SIG-M5 (cell line): ENCODE results near the gene ZNF791.
"Not testable (repeated sequence)": the region's sequence is repeated elsewhere in the genome, so short reads cannot be mapped to it uniquely, and the experiment has no call there.

Experiments
- DNase-seq: peaks from one replicate; lab custom pipeline; 2025; lab: John Stamatoyannopoulos, UW

Gene ZNF791

DNA sequence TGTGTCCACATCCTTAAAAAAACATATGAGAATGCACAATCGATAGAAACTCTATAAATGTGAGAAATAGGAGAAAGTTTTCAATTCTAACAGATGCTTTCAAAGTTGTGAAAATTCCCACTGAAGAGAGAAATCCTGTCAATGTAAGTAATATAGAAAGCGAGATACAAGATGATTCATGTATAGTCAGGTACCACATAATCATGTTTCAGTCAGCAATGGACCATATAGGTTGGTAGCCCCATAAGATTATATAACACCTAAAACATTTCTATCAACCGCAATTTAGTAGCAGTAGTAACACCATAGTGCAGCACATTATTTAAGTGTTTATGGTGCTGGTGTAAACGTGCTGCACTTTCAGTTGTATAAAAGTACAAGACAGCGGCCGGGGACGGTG is 18.5 kb downstream of the ZNF791 start:
- DNase-seq = no peak

DNA sequence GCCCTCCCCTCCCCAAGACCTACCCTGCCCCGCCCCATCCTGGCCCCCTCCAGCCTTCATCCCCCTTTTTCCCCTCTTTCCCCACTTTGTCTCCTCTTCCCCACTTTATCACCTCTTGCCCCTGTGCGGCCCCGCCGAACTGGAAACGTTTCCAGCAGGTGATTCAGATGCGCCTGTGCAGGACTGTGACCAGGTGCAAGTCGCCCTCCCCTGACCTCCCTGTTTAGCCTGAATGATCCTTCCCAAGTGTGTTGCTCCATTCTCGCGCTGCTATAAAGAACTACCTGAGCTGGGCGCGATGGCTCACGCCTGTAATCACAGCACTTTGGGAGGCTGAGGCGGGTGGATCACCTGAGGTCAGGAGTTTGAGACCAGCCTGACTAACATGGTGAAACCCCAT is 25.9 kb downstream of the ZNF791 start:
- no peak for DNase-seq

DNA sequence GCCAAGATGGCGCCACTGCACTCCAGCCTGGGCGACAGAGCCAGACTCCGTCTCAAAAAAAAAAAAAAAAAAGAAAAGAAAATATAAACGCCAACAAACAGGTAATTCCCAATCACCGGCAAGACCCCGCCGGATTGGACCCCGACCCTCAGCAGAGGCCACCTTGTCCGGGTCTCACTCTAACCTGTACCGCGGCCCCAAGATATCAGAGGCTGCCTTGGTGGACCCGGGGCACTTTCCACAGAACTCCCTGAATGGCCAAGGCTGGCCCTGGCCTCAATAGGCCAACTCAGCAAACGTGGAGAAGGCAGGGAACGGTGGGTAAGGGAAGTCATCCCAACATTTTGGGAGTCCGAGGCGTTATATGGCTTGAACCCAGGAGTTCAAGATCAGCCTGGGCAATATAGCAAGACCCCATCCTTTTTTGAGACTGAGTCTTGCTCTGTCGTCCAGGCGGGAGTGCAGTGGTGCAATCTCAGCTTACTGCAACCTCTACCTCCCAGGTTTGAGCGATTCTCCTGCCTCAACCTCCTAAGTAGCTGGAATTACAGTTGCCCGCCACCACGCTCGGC is 28.0 kb downstream of the ZNF791 start:
- no peak for DNase-seq

DNA sequence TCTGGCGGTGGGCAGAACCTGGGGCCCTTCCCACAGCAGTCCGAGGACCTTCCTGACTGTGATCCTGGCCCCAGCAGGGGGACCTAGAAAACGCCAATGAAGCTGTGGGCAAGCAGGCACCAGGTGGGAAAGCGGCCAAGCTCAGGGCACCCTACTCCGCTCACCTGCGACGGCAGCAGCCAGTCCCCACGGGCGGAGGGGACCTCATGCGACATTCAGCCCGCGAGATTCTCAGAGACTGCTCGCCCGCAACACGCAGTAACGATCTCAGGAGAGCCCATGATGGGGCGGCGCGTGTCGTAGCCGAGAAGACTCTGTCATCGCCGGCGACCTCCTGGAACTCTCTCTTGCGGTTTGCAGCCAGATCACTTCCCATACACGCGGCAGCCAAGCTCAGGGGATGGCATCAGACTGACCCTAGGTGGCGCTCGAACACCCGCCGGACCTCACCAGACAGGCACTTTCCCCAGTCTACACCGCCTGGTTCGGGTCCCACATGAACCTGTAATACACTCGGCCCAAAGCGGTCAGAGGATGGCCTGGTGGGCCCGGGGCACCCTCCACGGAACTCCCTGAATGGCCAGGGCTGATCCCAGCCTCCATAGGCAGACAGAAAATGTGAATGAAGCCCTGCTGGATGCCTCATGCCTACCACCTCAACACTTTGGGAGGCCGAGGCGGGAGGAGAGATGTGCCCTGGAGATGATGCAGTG is 29.3 kb downstream of the ZNF791 start:
- no peak for DNase-seq

DNA sequence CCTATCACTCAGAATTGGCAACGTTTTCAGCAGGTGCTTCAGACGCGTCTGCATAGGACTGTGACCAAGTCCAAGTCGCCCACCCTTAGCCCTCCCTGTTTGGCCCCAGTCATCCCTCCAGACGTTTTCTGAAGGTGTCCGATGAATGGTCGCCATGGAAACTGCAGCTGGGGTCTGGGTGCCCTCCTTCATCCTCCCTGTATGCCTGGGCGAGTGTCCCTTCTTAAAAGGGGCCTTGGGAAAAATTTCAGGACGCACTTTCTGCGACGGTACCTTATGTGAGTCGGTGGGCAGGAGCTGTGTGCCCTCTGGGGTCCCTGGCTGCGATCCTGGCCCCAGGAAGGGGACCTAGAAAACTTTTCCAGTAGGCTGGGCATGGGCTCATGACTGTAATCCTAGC is 30.7 kb downstream of the ZNF791 start:
- no peak for DNase-seq

DNA sequence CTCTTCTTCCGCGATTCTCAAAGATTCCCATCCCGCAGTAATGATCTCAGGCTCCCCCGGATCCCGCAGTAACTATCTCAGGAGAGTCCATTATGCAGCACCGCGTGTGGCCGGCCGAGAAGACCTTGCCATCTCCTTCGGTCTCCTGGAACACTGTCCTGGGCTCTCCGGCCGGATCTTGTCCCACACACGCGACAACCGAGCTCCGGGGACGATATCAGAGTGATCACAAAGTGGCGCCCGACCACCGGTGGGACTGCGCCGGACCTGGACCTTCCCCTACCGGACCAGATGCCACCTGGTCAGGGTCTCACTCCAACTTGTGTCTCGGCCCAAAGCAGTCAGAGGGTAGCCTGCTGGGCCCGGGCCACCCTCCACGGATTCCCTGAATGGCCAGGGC is 31.8 kb downstream of the ZNF791 start:
- DNase-seq = no peak

DNA sequence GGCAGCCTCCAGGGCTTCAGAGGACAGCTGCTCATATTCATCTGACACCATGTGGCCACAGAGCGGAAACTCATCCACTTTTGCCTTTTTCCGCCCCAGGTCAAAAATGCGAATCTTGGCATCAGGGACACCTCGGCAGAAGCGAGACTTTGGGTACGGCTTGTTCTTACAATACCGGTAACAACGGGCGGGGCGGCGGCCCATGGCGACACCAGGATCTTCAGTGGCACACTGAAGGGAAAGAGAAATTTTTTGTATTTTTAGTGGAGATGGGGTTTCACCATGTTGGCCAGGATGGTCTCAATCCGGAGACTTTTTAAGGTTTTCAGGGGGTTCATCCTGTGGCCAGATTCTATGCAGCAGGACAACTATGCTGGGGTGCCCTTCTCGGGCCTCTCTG is 33.0 kb downstream of the ZNF791 start:
- DNase-seq = not testable (repeated sequence)

DNA sequence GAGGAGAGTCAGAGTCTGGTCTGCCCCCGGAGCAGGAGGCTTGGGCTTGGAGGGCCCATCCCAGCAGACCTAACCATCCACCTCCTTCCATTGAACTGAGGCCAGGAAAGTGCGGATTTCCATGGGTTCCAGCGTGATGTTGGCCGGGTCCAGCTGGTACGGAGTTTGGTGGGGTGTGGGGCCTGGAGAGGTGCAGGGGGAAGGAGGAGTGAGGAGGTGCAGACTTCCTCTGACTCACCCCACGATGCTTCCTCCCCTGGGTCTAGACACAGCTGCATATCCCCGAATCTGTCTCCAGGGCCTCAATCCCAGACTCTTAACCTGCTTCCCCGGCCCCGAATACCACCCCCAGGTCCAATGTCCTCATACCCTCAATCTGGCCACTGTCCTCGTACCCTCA is 35.8 kb downstream of the ZNF791 start:
- DNase-seq = no peak

DNA sequence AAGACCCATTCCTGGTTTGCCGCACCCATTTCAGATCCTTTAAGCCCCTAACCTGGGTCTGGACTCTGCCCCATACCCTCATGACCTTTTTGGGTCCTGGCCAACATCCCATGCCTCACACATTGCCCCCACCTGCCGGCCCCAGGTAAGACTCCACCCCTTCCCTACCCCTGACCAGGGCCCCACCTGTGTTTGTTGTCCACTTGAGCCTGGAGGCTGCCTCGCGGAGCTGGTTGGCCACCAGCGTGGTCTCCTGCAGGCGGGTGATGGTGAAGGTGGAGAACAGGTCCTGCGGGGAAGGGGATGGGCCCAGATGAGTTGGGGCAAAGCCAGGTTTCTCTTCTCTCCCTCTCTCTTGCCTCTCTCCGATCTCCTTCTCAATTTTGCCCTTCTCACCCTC is 36.3 kb downstream of the ZNF791 start:
- no peak for DNase-seq

DNA sequence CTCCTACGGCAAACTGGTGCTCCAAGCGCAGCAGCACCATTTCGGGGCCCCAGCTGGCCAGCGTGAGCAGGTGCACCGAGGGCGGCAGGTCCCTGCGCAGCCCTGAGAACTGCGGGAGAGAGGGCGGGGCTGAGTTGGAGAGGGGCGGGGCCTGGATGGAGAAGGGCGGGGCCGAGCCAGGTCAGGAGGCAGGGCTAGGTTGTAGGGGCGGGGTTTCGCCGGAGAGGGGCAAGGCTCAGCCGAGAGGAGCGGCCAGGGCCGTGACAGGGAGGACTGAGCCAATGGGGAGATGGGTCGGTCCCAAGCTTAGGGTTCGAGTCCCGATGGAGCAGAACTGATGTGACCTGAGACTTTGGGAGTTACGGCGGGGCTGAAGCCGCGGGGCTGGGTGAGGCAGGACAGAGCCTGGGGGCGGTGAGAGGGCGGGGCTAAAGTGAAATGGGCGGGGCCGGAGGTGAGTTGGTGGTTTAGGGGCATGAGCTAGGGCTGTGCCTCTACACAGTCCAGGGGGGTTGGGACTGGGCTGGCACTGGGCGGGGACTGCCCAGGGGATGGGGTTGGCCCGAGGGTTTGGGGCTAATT is 36.9 kb downstream of the ZNF791 start:
- no peak for DNase-seq

DNA sequence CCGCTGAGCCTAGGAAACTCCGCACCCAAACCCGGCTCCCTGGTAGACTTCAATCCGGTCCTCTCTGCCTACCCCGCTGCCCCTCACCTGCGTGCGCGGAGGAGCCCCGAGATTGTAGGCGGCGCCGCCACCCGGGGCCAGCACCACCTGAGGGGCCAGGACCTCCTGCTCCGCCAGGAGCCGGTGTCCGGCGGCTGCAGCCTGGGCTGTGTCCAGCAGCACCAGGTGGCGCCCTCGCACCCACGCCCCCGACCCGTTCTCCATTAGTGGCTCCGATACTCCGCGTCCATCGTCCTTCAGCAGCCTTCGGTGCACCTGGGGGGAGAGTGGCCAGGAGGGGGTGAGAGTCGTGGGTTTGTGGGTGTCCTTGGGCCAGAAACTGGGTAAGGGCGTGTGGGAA is 37.4 kb downstream of the ZNF791 start:
- no peak for DNase-seq

DNA sequence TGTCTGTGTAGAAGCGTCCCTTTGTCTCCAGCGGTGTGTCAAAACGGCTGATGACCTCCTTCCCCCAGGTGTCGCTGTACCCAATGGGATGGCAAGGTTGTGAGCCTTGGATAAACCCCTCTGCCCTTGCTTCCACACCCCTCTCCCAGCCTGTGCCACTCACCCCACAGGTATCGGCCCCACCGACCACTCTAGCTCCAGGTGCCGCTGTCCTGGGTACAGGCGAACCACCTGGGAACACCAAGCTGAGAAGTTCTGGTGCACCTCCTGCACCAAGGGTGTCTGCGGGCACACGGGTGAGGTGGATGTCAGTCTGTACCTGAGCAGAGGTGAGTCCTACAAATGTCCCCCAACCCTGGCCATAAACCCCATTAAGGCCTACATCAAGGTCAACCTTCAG is 39.2 kb downstream of the ZNF791 start:
- no peak for DNase-seq

DNA sequence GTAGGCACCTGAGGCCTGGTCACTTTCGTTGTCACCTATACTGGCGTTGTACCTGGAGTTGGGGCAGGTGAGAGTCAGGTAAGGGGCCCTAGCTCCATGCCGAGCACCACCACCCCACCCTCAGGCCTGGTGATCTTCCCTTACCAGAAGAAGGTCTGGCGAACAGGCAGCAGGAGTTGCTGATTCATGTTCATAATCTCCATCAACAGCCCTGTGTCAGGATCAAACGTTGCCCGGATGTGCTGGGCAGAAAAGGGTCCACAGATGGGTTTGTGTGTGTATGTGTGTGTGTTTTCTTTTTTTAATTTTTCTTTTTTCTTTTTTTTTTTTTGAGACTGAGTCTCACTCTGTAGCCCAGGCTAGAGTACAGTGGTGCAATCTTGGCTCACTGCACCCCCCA is 41.5 kb downstream of the ZNF791 start:
- no peak for DNase-seq

DNA sequence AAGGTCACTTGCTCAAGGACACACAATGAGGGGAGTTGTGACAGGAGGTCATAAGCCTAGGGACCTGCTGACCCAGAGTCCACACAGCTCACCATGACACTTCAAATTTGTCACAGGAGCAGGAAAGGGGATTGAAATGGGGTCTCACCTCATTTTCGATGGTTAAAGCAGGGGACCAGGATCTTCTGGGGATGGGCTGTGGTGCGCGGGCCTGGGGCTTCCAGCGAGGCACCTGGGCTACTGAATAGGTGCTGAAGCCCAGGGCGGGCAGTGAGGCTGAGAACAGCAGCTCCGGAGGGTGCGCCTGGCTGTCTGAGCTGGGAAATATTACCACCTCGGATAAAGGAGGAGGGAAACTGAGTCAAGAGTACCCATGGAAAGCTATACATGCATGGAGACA is 44.8 kb downstream of the ZNF791 start:
- no peak for DNase-seq

DNA sequence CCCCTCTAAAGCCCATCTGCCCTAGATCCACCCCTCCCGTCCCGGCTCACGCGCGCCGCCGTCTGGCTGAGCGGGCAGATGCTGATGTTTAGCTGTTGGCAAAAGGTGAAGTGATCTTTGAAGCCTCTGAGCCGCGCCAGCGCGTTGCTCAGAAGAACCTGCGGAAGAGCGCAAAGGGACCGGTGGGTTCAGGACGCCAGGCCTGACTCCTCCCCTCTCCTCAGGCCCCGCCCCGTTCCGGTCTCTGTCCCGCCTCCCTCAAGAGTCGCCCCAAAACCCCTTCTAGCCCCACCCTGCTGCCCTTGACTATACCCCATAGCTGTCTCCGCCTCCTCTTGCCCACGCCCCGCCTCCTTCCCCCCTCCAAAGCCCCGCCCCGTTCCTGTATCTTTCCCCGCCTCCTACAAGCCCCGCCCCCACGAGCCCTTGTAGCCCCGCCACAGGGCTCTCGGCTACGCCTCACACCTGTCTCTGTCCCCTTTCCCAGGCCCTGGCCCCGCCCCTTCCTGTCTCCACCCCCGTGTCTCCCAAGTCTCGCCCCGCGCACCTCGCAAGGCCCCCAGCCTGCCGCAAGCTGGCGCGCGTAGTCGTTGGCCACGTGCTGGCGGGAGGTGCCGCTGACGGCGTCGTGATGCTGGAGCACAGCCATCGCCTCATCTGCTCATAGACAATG is 46.3 kb downstream of the ZNF791 start:
- DNase-seq = no peak

DNA sequence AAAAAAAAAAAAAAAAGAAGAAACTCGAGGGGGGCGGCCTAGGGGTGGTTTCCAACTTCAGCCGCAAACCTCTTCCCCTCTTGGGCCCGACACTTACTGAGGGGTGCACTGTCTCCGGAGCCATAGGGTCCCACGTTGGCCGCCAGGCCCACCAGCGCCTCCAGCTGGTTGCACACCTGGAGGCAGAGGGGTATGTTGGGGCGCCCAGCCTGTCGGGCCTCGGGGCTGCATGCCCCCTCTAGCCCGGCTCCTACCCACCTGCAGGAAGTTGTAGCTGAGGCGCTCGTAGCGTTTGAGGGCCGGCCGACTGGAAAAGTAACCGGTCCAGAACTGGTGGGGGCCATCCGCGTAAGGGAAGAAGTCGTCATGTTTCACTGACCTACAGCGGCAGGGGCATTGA is 47.2 kb downstream of the ZNF791 start:
- no peak for DNase-seq

DNA sequence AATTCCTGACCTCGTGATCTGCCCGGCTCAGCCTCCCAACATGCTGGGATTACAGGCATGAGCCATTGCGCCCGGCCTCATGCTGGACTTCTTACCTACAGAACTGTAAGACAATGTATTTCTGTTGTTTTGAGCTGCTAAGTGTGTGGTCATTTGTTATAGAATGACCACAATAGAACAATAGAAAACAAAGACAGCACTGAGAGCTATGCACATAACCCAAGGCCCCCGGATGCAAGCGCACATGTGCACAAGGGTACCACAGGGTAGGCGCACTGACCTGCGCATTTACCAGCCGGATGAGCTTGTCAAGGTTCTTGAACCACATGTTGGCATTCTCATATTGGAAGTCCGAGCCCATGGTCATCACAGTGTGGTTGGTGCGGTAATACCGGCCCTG is 50.3 kb downstream of the ZNF791 start:
- no peak for DNase-seq

DNA sequence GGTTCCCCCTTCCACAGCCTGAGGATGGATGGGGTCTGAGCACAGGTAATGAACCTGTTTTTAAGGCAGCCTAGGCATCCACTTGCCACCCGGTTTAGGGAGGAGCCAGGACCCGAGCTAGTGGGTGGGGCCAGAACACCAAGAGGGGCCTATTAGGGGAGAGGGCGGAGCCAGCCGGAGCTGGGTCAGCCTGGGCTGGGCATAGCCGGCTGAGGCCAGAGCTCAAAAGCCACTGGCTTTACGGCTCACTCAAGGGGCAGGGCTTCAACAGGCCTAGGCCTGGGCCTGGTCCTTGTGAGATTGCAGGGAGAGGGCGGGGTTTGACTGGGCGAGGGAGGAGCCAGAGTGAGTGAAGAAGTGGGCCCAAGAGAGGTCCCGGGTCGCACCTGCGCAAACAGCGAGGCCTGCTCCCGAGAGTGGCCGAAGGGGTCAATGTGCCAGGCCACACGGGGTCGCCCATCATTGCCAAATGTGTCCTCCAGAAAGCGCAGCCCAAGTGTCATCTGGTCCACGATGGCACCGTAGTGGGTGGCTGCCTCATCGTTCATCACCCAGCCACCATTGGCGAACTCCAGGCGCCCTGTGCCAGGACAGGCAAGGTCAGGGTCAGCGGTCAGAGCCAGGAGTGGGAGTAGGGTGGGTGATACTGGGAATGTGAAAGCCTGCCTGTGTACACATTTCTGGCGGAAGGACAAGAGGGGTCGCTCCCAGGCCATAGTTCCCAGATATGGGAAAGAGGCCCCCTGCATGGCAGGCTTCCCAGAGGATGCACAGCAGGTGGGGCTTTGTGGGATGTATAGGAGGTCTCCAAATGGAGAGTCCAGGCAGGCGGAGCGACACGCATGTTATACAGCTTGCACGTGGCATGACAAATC is 53.9 kb downstream of the ZNF791 start:
- DNase-seq = no peak

DNA sequence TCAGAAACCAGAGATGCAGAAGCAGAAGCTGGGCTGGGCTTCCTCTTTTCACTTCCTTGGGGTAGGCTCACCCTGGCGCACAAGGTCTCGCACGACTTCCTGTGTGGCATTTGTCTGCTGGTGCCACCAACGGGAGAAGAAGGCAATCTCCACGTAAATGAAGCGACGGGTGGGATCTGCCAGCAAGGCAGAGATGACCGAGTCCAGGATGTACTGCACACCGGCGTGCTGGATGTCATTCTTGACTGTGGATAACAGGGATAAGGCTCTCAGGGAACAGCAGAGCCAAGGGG is 54.5 kb downstream of the ZNF791 start:
- peak; percentile 49 for DNase-seq

DNA sequence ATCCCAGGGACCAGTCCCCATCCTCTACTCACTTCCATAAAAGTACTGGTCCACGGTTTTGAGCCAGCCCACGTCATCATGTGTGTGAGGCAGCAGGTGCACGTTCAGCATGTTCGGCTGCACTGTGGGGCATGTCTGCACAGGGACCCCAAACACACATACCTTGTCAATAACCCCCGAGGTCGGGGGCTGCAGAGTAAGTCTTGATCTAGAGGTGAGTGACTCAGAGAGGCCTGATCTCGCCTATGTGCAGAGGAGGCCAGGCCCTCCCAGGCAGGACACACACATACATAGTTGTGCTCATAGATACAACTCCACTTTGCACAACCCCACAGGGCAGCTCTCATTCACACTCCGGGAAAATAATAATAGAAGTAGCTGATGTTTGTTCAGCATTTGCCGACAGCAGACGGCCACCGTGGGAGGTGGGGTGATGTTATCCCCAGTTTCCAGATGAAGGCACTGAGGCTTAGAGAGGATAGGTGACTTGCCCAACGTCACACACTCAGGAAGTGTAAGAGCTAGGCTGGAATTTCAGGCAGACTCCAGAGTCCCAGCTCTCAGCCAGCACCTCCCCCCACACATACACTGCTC is 55.0 kb downstream of the ZNF791 start:
- no peak for DNase-seq

DNA sequence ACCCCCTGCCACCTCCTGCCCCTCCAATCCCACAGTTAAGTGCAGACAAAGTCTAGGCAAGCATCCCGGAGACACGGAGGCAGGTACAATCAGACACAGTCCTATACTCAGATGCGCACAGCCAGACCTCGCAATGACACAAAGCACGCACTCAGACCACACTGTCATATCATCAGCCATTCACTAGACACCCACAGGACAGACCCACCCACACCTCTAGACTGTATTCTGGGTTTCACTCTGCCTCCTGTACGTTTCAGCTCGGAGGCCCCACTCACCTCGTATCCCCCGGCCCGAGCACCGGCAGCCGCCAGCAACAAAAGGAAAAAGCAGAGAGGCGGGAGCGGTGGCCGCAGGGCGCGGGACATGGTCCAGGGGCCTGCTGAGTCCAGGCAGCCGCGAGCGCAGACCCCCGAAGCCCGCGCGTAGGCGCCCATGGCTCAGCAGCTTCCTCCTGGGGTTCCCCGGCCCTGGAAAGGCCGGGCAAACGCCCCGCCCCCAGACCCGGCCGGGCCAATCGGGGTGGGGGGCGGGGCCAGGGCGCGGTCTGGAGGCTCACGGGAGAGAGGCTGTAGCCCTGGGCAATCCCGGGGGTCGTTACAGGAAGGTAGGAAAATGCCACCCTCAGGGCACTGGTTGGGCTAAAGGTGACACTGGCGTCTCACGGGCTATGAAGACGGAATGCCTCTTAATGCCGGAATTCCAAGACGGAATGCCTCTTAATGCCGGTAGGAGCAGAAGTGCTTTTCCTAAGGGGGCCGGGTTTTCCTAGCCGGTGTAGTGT is 55.7 kb downstream of the ZNF791 start, which contains the start of the genes MAN2B1 and WDR83:
Gene MAN2B1 (minus strand): TSS at position 478 of the 784 bp plus-strand sequence. CDS start 41 bp downstream, at position 437.
Gene WDR83 (plus strand): TSS at position 543 of the 784 bp plus-strand sequence. CDS start 2,984 bp downstream, outside the sequence.
- no peak for DNase-seq
